Measurements from ENCODE around the gene HIP1.

DNA sequence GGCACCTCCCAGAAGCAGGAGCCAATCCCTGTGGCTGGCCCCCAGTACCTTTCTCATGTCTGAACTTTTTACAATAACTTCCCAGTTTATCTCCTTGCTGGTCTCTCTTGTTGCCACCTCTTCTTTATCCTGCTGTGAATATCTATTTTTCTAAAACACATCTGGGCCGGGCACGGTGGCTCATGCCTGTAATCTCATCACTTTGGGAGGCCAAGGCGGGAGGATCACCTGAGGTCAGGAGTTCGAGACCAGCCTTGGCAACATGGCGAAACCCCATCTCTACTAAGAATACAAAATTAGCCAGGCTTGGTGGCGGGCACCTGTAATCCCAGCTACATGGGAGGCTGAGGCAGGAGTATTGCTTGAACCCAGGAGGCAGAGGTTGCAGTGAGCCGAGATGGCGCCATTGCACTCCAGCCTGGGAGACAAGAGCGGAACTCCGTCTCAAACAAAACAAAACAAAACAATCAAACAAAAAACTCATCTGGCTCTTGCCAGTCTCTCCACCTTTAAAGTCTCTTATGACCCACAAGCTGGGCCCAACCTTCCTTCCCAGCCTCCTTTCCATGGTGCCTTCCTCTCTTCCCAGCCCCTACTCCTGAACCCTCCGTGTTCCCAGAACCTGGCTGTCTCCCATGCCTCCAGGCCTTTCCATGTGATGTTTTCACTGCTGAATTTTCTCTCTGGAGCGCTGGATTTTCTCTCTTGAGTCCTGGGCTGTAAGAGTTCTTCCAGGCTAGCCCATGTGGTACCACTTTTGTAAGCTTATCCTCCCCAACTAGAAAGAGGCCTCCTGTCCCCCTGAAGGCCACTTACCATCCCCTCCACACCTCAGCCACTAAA, 51.3 kb downstream of the HIP1 start:
- TF ChIP-seq TAF1 (CRISPR knock-in tag; IDR thresholded peaks at IDR 0.05), result no peak
- no peak for TF ChIP-seq ZNF562 (CRISPR knock-in tag; IDR thresholded peaks at IDR 0.05; ENCODE audit: borderline replicate concordance)
- TF ChIP-seq RARG (CRISPR knock-in tag; IDR thresholded peaks at IDR 0.05; ENCODE audit: low read depth), result no peak
- no peak for TF ChIP-seq PCBP2 (optimal IDR thresholded peaks at IDR 0.05; ENCODE audit: low read depth, low read length, poor library complexity, severe bottlenecking)
- no peak for TF ChIP-seq ZBTB3 (CRISPR knock-in tag; IDR thresholded peaks at IDR 0.05; ENCODE audit: borderline replicate concordance, low read depth)
- TF ChIP-seq, protein P1, sequence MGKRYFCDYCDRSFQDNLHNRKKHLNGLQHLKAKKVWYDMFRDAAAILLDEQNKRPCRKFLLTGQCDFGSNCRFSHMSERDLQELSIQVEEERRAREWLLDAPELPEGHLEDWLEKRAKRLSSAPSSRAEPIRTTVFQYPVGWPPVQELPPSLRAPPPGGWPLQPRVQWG (CRISPR knock-in tag; IDR thresholded peaks at IDR 0.05; ENCODE audit: borderline replicate concordance, low read depth), result no peak
- TF ChIP-seq, protein P2, sequence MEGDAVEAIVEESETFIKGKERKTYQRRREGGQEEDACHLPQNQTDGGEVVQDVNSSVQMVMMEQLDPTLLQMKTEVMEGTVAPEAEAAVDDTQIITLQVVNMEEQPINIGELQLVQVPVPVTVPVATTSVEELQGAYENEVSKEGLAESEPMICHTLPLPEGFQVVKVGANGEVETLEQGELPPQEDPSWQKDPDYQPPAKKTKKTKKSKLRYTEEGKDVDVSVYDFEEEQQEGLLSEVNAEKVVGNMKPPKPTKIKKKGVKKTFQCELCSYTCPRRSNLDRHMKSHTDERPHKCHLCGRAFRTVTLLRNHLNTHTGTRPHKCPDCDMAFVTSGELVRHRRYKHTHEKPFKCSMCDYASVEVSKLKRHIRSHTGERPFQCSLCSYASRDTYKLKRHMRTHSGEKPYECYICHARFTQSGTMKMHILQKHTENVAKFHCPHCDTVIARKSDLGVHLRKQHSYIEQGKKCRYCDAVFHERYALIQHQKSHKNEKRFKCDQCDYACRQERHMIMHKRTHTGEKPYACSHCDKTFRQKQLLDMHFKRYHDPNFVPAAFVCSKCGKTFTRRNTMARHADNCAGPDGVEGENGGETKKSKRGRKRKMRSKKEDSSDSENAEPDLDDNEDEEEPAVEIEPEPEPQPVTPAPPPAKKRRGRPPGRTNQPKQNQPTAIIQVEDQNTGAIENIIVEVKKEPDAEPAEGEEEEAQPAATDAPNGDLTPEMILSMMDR (CRISPR knock-in tag; IDR thresholded peaks at IDR 0.05), result 0 out of 2 replicates have a peak, but pooled peaks have one; percentile 13
- TF ChIP-seq ZNF383 (CRISPR knock-in tag; IDR thresholded peaks at IDR 0.05; ENCODE audit: borderline replicate concordance), result no peak
- no peak for TF ChIP-seq POLR2AphosphoS5 (IDR thresholded peaks at IDR 0.05; ENCODE audit: low read depth, low read length)
- no peak for TF ChIP-seq ZNF33A (CRISPR knock-in tag; IDR thresholded peaks at IDR 0.05; ENCODE audit: borderline replicate concordance)
- TF ChIP-seq EP300 (IDR thresholded peaks at IDR 0.05; ENCODE audit: low read depth in 2 of 2, low read length in 2 of 2), result no peak
- TF ChIP-seq EP300 (CRISPR knock-in tag; IDR thresholded peaks at IDR 0.05; ENCODE audit: borderline replicate concordance), result no peak

All from HepG2 (cell line).